Fibroblast of gingiva (primary cell): ENCODE results near the gene CFAP119.

Experiments
- DNase-seq: peaks from one replicate; pipeline ENCODE4 v3.0.0-alpha.2; 2011; ENCODE audit warnings: low read depth

The CFAP119 gene

GRCh38 chr16:30710971-30711370 lies 50.9 kb downstream of the CFAP119 start:
- no peak for DNase-seq
